ENCODE measurements around the gene ZNF346. TPM values are rescaled to one million over a fixed set of nuclear protein-coding genes. Genes with fewer than 3 reads are reported as not detected.
A peak's percentile ranks its signal among the peaks of the same experiment; 100 is the strongest.

The ZNF346 gene
- total and polyA plus RNA-seq, 2 of the 13 experiments (the other 11 are each of a cell fraction or from before 2014, with no cell fraction given): 8.6 to 19.4 TPM

DNA sequence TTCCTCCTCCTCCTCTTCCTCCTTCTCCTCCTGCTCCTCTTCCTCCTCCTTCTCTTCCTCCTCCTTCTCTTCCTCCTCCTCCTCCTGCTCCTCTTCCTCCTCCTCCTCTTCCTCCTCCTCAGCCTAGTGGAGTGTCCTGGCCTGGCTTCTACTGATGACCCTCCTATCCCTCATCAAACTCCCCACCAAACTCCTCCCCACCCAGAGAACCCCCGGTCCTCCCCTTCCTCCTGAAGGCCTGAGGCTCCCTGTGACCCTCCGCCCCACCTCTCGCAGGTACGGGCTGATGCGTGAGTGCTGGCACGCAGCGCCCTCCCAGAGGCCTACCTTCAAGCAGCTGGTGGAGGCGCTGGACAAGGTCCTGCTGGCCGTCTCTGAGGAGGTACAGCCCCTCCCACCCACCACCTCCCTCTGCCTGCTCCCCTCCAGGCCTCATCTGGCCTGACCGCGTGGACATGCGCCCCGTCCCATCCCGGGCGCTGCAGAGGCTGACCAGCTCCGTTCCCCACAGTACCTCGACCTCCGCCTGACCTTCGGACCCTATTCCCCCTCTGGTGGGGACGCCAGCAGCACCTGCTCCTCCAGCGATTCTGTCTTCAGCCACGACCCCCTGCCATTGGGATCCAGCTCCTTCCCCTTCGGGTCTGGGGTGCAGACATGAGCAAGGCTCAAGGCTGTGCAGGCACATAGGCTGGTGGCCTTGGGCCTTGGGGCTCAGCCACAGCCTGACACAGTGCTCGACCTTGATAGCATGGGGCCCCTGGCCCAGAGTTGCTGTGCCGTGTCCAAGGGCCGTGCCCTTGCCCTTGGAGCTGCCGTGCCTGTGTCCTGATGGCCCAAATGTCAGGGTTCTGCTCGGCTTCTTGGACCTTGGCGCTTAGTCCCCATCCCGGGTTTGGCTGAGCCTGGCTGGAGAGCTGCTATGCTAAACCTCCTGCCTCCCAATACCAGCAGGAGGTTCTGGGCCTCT is 74.8 kb downstream of the ZNF346 start (continued):
- TF ChIP-seq, protein P1, sequence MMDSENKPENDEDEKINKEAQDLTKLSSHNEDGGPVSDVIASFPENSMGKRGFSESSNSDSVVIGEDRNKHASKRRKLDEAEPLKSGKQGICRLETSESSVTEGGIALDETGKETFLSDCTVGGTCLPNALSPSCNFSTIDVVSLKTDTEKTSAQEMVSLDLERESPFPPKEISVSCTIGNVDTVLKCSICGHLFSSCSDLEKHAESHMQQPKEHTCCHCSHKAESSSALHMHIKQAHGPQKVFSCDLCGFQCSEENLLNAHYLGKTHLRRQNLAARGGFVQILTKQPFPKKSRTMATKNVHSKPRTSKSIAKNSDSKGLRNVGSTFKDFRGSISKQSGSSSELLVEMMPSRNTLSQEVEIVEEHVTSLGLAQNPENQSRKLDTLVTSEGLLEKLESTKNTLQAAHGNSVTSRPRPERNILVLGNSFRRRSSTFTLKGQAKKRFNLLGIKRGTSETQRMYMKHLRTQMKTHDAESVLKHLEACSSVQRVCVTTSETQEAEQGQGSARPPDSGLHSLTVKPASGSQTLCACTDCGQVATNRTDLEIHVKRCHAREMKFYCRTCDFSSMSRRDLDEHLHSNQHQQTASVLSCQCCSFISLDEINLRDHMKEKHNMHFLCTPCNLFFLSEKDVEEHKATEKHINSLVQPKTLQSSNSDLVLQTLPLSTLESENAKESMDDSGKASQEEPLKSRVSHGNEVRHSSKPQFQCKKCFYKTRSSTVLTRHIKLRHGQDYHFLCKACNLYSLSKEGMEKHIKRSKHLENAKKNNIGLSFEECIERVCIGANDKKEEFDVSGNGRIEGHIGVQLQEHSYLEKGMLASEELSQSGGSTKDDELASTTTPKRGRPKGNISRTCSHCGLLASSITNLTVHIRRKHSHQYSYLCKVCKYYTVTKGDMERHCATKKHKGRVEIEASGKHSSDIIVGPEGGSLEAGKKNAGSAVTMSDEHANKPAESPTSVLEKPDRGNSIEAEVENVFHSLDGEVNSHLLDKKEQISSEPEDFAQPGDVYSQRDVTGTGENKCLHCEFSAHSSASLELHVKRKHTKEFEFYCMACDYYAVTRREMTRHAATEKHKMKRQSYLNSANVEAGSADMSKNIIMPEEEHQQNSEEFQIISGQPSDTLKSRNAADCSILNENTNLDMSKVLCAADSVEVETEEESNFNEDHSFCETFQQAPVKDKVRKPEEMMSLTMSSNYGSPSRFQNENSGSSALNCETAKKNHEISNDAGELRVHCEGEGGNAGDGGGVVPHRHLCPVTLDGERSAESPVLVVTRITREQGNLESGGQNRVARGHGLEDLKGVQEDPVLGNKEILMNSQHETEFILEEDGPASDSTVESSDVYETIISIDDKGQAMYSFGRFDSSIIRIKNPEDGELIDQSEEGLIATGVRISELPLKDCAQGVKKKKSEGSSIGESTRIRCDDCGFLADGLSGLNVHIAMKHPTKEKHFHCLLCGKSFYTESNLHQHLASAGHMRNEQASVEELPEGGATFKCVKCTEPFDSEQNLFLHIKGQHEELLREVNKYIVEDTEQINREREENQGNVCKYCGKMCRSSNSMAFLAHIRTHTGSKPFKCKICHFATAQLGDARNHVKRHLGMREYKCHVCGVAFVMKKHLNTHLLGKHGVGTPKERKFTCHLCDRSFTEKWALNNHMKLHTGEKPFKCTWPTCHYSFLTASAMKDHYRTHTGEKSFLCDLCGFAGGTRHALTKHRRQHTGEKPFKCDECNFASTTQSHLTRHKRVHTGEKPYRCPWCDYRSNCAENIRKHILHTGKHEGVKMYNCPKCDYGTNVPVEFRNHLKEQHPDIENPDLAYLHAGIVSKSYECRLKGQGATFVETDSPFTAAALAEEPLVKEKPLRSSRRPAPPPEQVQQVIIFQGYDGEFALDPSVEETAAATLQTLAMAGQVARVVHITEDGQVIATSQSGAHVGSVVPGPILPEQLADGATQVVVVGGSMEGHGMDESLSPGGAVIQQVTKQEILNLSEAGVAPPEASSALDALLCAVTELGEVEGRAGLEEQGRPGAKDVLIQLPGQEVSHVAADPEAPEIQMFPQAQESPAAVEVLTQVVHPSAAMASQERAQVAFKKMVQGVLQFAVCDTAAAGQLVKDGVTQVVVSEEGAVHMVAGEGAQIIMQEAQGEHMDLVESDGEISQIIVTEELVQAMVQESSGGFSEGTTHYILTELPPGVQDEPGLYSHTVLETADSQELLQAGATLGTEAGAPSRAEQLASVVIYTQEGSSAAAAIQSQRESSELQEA (CRISPR knock-in tag; IDR thresholded peaks at IDR 0.05; ENCODE audit: not compliant biosample characterization): peak; percentile 25
- no peak for TF ChIP-seq ONECUT2 (CRISPR knock-in tag; IDR thresholded peaks at IDR 0.05)

DNA sequence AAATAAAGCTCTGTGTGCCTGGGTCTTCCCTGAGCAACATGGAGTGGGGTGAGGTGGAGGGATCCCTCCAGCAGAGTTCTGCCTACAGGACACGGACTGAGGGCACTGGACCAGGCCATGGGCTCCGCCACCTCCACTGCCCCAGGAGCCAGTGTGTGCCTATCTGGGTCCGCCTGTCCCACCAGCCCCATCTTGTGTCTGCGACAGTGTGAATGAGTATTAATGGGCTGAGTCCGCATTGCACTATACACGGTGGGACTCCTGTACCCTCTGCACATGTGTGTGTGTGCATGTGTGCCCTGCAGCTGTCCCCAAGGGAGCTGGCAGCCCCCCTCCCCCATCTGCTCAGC is 75.6 kb downstream of the ZNF346 start:
- ChIA-PET POLR2A (interaction anchor here (1.1 to 6.0 kb wide), 5 partner anchors 10 to 26 kb away, joined by 4 to 231 read pairs (median 6); partner anchors contain the start of gene FGFR4), CTCF (ENCODE audit: low intra/inter-chr PET ratio, low total read pairs) (no interaction called here)
- peak; percentile 4 for ATAC-seq
- in situ Hi-C loops (cut with HindIII; ENCODE audit: extremely low pct_ligation_motif_present, low pct_unique_long_range_greater_than_20kb): no loop called here
- 94% methylated on average over 2 of the region's 6 CpGs for WGBS (ENCODE audit: low lambda C conversion rate)
- DNase-seq (ENCODE audit: low spot score): no peak
- Histone ChIP-seq H4K20me1 (ENCODE audit: insufficient read depth, low read length) (peaks cover 5% of the 10 kb centered on the region), H3K36me3 (replicated peaks in 1 of 2; ENCODE audit: control insufficient read depth in 1 of 2, insufficient read depth in 2 of 2, low read length in 2 of 2) (peaks cover 8 to 24% of the 10 kb centered on the region in 2 experiments; a peak in 4 of 5 replicates), H3K27ac (ENCODE audit: extremely low read length, insufficient read depth, low read length) (peak overlapping the region; percentile 54), H3K9me3 (ENCODE audit: low read length) (no peaks in the 10 kb centered on the region), H3K4me1 (ENCODE audit: insufficient read depth, low read length) (peaks cover 95% of the 10 kb centered on the region), H3K9ac (ENCODE audit: insufficient read depth, low read depth, low read length) (no peak overlapping the region), H2AFZ (ENCODE audit: low read length) (no peak overlapping the region), H3K4me2 (ENCODE audit: low read depth, low read length) (no peak overlapping the region), H3K79me2 (ENCODE audit: insufficient read depth, low read length) (no peaks in the 10 kb centered on the region), H3K27me3 (ENCODE audit: control insufficient read depth in 1 of 2, insufficient read depth in 2 of 2, low read length in 2 of 2) (no peaks in the 10 kb centered on the region), H3K4me3 (replicated peaks in 1 of 3; ENCODE audit: insufficient read depth in 1 of 3, low read depth in 2 of 3, low read length in 3 of 3) (no peak overlapping the region)
- intact Hi-C loops (cut with micrococcal nuclease; ENCODE audit: unreplicated experiment): no loop called here
- FAIRE-seq: no peak
- BruUV-seq (replicated peaks): no TSS peak
- TF ChIP-seq, protein P2, sequence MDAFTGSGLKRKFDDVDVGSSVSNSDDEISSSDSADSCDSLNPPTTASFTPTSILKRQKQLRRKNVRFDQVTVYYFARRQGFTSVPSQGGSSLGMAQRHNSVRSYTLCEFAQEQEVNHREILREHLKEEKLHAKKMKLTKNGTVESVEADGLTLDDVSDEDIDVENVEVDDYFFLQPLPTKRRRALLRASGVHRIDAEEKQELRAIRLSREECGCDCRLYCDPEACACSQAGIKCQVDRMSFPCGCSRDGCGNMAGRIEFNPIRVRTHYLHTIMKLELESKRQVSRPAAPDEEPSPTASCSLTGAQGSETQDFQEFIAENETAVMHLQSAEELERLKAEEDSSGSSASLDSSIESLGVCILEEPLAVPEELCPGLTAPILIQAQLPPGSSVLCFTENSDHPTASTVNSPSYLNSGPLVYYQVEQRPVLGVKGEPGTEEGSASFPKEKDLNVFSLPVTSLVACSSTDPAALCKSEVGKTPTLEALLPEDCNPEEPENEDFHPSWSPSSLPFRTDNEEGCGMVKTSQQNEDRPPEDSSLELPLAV (CRISPR knock-in tag; conservative IDR thresholded peaks at IDR 0.05; ENCODE audit: low read depth): no peak
- no peak for TF ChIP-seq ATF7-NPFF (CRISPR knock-in tag; IDR thresholded peaks at IDR 0.05; ENCODE audit: low read depth)
- TF ChIP-seq HOXA5 (CRISPR knock-in tag; IDR thresholded peaks at IDR 0.05): no peak
- peak; percentile 88 for TF ChIP-seq ZBTB38 (CRISPR knock-in tag; IDR thresholded peaks at IDR 0.05)
- TF ChIP-seq CBFB (CRISPR knock-in tag; IDR thresholded peaks at IDR 0.05): no peak
- TF ChIP-seq, protein P3, sequence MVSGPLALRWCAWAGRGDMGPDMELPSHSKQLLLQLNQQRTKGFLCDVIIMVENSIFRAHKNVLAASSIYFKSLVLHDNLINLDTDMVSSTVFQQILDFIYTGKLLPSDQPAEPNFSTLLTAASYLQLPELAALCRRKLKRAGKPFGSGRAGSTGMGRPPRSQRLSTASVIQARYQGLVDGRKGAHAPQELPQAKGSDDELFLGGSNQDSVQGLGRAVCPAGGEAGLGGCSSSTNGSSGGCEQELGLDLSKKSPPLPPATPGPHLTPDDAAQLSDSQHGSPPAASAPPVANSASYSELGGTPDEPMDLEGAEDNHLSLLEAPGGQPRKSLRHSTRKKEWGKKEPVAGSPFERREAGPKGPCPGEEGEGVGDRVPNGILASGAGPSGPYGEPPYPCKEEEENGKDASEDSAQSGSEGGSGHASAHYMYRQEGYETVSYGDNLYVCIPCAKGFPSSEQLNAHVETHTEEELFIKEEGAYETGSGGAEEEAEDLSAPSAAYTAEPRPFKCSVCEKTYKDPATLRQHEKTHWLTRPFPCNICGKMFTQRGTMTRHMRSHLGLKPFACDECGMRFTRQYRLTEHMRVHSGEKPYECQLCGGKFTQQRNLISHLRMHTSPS (CRISPR knock-in tag; IDR thresholded peaks at IDR 0.05; ENCODE audit: low read depth): no peak
- TF ChIP-seq MED13 (CRISPR knock-in tag; IDR thresholded peaks at IDR 0.05): no peak
- 0 out of 2 replicates have a peak, but pooled peaks have one; percentile 18 for TF ChIP-seq PHF20 (CRISPR knock-in tag; IDR thresholded peaks at IDR 0.05)
